Measurements from ENCODE around the gene ARL2BP.
"Not testable (repeated sequence)": the region's sequence is repeated elsewhere in the genome, so short reads cannot be mapped to it uniquely, and the experiment has no call there.

ARL2BP gene

GRCh38 chr16:57263541-57264351, 18.7 kb downstream of the ARL2BP start:
- DNase-seq: no peak

- no peak for DNase-seq
Observed at GRCh38 chr16:57264381-57264780, 19.3 kb downstream of the ARL2BP start.

- no peak for DNase-seq
Observed at GRCh38 chr16:57264950-57265371, 19.9 kb downstream of the ARL2BP start.

GRCh38 chr16:57265850-57266530, 20.9 kb downstream of the ARL2BP start:
- DNase-seq: no peak

GRCh38 chr16:57266531-57267260, 21.6 kb downstream of the ARL2BP start:
- peak; percentile 32 for DNase-seq

- not testable (repeated sequence) for DNase-seq
Observed at GRCh38 chr16:57267343-57267742, 22.3 kb downstream of the ARL2BP start.

GRCh38 chr16:57268804-57269800, 24.0 kb downstream of the ARL2BP start:
- no peak for DNase-seq

GRCh38 chr16:57270221-57271062, 25.4 kb downstream of the ARL2BP start:
- DNase-seq: no peak

- no peak for DNase-seq
Observed at GRCh38 chr16:57271063-57271345, 25.9 kb downstream of the ARL2BP start.

GRCh38 chr16:57271867-57272495, 26.9 kb downstream of the ARL2BP start:
- DNase-seq: no peak

- no peak for DNase-seq
Observed at GRCh38 chr16:57273359-57273758, 28.3 kb downstream of the ARL2BP start.

GRCh38 chr16:57273826-57274225, 28.8 kb downstream of the ARL2BP start:
- DNase-seq: no peak

GRCh38 chr16:57275946-57276345, 30.9 kb downstream of the ARL2BP start:
- not testable (repeated sequence) for DNase-seq

- no peak for DNase-seq
Observed at GRCh38 chr16:57276596-57276995, 31.5 kb downstream of the ARL2BP start.

GRCh38 chr16:57277586-57277985, 32.5 kb downstream of the ARL2BP start:
- DNase-seq: peak; percentile 56

GRCh38 chr16:57278494-57278893, 33.4 kb downstream of the ARL2BP start:
- no peak for DNase-seq

GRCh38 chr16:57279780-57280638, 35.0 kb downstream of the ARL2BP start:
- no peak for DNase-seq

GRCh38 chr16:57281791-57282190, 36.7 kb downstream of the ARL2BP start:
- no peak for DNase-seq

GRCh38 chr16:57282510-57283213, 37.6 kb downstream of the ARL2BP start:
- DNase-seq: no peak
